WTC11 (cell line): ENCODE data around the gene MYO5B. TPM values are rescaled to one million over a fixed set of nuclear protein-coding genes. Genes with fewer than 3 reads are reported as not detected.

ENCODE experiments used
- ATAC-seq: fragments of 200-7000 bp; cut with Tn5 transposase; 2 replicates; pipeline ENCODE4 v1.10.0; 2021; ENCODE audit warnings: mild to moderate bottlenecking, moderate library complexity
- CTCF ChIA-PET: fragments of 300-600 bp; sonication (Branson Sonifier 250); formaldehyde crosslinking; loops from one replicate; lab custom pipeline; 2021; ENCODE audit warnings: antibody characterized with exemption; lab: Charles Lee
- POLR2A ChIA-PET: fragments of 350-600 bp; sonication (Branson Sonifier 250); formaldehyde crosslinking; loops from one replicate; lab custom pipeline; 2021; ENCODE audit warnings: antibody characterized with exemption; lab: Charles Lee
- DNase-seq: peaks from one replicate; pipeline ENCODE4 v3.0.0; 2021; ENCODE audit warnings: low spot score
- H3K27ac Mint-ChIP-seq: 2 replicates; pipeline ENCODE4 v1.8.0; 2021; ENCODE audit warnings: mixed read lengths
- H3K27me3 Mint-ChIP-seq: 2 replicates; pipeline ENCODE4 v1.8.0; 2021; ENCODE audit warnings: low read depth, mild to moderate bottlenecking, moderate library complexity, mixed read lengths
- H3K36me3 Mint-ChIP-seq: 2 replicates; pipeline ENCODE4 v1.8.0; 2021; ENCODE audit warnings: mixed read lengths
- H3K4me1 Mint-ChIP-seq: 2 replicates; pipeline ENCODE4 v1.8.0; 2022; ENCODE audit warnings: mixed read lengths
- H3K4me3 Mint-ChIP-seq: 2 replicates; pipeline ENCODE4 v1.8.0; 2021; ENCODE audit warnings: mild to moderate bottlenecking, moderate library complexity, mixed read lengths
- H3K9me3 Mint-ChIP-seq: 2 replicates; pipeline ENCODE4 v1.8.0; 2021; ENCODE audit warnings: mixed read lengths
- ATF3 ChIP-seq: sonication (generic); formaldehyde crosslinking; conservative IDR thresholded peaks from 2 replicates; pipeline ENCODE4 v1.8.1; 2022; ENCODE audit warnings: mild to moderate bottlenecking, missing genetic modification reagents
- ATF6 ChIP-seq: sonication (generic); formaldehyde crosslinking; IDR thresholded peaks from 2 replicates; pipeline ENCODE4 v1.8.1; 2023; ENCODE audit warnings: mild to moderate bottlenecking, missing genetic modification reagents
- ETV6 ChIP-seq: sonication (generic); formaldehyde crosslinking; IDR thresholded peaks from 2 replicates; pipeline ENCODE4 v1.8.1; 2022; ENCODE audit warnings: mild to moderate bottlenecking, missing genetic modification reagents
- FOXK1 ChIP-seq: sonication (generic); formaldehyde crosslinking; IDR thresholded peaks from 2 replicates; pipeline ENCODE4 v1.8.0; 2022; ENCODE audit warnings: mild to moderate bottlenecking, moderate library complexity, missing genetic modification reagents
- GABPB1 ChIP-seq: sonication (generic); formaldehyde crosslinking; IDR thresholded peaks from 2 replicates; pipeline ENCODE4 v1.8.1; 2023; ENCODE audit warnings: mild to moderate bottlenecking, missing genetic modification reagents
- IRF1 ChIP-seq: sonication (generic); formaldehyde crosslinking; IDR thresholded peaks from 2 replicates; pipeline ENCODE4 v1.8.0; 2023; ENCODE audit warnings: missing genetic modification reagents
- IRF2 ChIP-seq: sonication (generic); formaldehyde crosslinking; IDR thresholded peaks from 2 replicates; pipeline ENCODE4 v1.8.0; 2022; ENCODE audit warnings: low read depth, missing genetic modification reagents, borderline replicate concordance
- MXD4 ChIP-seq: fragments of 250-450 bp; sonication (Bioruptor Pico); IDR thresholded peaks from 2 replicates; pipeline ENCODE4 v1.8.0; 2021; ENCODE audit warnings: mild to moderate bottlenecking, moderate library complexity, borderline replicate concordance
- NFATC4 ChIP-seq: fragments of 250-450 bp; sonication (Bioruptor Pico); IDR thresholded peaks from 2 replicates; pipeline ENCODE4 v1.9.0; 2021; ENCODE audit warnings: mild to moderate bottlenecking
- NR3C1 ChIP-seq: sonication (generic); formaldehyde crosslinking; conservative IDR thresholded peaks from 2 replicates; pipeline ENCODE4 v1.8.1; 2023; ENCODE audit warnings: low read depth, mild to moderate bottlenecking, missing genetic modification reagents
- PRRX2 ChIP-seq: fragments of 250-450 bp; sonication (Bioruptor Pico); IDR thresholded peaks from 2 replicates; pipeline ENCODE4 v1.8.0; 2021; ENCODE audit warnings: mild to moderate bottlenecking
- SMAD3 ChIP-seq: sonication (generic); formaldehyde crosslinking; IDR thresholded peaks from 2 replicates; pipeline ENCODE4 v1.8.0; 2022; ENCODE audit warnings: missing genetic modification reagents, mild to moderate bottlenecking, borderline replicate concordance
- SMAD4 ChIP-seq: sonication (generic); formaldehyde crosslinking; IDR thresholded peaks from 2 replicates; pipeline ENCODE4 v1.8.0; 2022; ENCODE audit warnings: mild to moderate bottlenecking, missing genetic modification reagents
- TCF7 ChIP-seq: sonication (generic); formaldehyde crosslinking; IDR thresholded peaks from 2 replicates; pipeline ENCODE4 v1.8.0; 2022; ENCODE audit warnings: mild to moderate bottlenecking, low read depth, missing genetic modification reagents, moderate library complexity
- ZBTB21 ChIP-seq: sonication (generic); formaldehyde crosslinking; IDR thresholded peaks from 2 replicates; pipeline ENCODE4 v1.8.1; 2023; ENCODE audit warnings: mild to moderate bottlenecking, missing genetic modification reagents, borderline replicate concordance
- total RNA-seq: library from RNA; stranded (reverse); gene quantifications from 3 replicates; pipeline ENCODE4 v1.2.3, GENCODE V29; 2021
- TF ChIP-seq, protein P1 (sequence below): sonication (generic); formaldehyde crosslinking; IDR thresholded peaks from 2 replicates; pipeline ENCODE4 v1.8.1; 2023; ENCODE audit warnings: mild to moderate bottlenecking, missing genetic modification reagents, moderate library complexity
- TF ChIP-seq, protein P2 (sequence below): fragments of 250-450 bp; sonication (Bioruptor Pico); IDR thresholded peaks from 2 replicates; pipeline ENCODE4 v1.9.0; 2021; ENCODE audit warnings: mild to moderate bottlenecking
- TF ChIP-seq, protein P3 (sequence below): sonication (generic); formaldehyde crosslinking; IDR thresholded peaks from 2 replicates; pipeline ENCODE4 v1.8.0; 2022; ENCODE audit warnings: mild to moderate bottlenecking, missing genetic modification reagents
- TF ChIP-seq, protein P4 (sequence below): fragments of 250-450 bp; sonication (Bioruptor Pico); IDR thresholded peaks from 2 replicates; pipeline ENCODE4 v1.9.0; 2021; ENCODE audit warnings: mild to moderate bottlenecking
- TF ChIP-seq, protein P5 (sequence below): sonication (generic); formaldehyde crosslinking; IDR thresholded peaks from 2 replicates; pipeline ENCODE4 v1.8.0; 2023; ENCODE audit warnings: mild to moderate bottlenecking, missing genetic modification reagents

MYO5B gene
- total RNA-seq, 1 experiment from 2014 or later, result 8.7 TPM

GRCh38 chr18:50038448-50038847 lies 156.5 kb downstream of the MYO5B start:
- Mint-ChIP-seq H3K27ac (no peak overlapping the region), H3K4me3 (no peak overlapping the region)

More at GRCh38 chr18:50038448-50038847, 156.5 kb downstream of the MYO5B start:
- no peak for DNase-seq
- ATAC-seq, result no peak
- Mint-ChIP-seq H3K4me1 (peaks cover 7% of the 10 kb centered on the region), H3K9me3 (no peaks in the 10 kb centered on the region), H3K27me3 (no peaks in the 10 kb centered on the region), H3K36me3 (no peaks in the 10 kb centered on the region)
- TF ChIP-seq IRF2 (CRISPR knock-in tag), result no peak
- no peak for TF ChIP-seq MXD4 (CRISPR knock-in tag)
- TF ChIP-seq, protein P1, sequence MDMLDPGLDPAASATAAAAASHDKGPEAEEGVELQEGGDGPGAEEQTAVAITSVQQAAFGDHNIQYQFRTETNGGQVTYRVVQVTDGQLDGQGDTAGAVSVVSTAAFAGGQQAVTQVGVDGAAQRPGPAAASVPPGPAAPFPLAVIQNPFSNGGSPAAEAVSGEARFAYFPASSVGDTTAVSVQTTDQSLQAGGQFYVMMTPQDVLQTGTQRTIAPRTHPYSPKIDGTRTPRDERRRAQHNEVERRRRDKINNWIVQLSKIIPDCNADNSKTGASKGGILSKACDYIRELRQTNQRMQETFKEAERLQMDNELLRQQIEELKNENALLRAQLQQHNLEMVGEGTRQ, result no peak
- TF ChIP-seq, protein P2, sequence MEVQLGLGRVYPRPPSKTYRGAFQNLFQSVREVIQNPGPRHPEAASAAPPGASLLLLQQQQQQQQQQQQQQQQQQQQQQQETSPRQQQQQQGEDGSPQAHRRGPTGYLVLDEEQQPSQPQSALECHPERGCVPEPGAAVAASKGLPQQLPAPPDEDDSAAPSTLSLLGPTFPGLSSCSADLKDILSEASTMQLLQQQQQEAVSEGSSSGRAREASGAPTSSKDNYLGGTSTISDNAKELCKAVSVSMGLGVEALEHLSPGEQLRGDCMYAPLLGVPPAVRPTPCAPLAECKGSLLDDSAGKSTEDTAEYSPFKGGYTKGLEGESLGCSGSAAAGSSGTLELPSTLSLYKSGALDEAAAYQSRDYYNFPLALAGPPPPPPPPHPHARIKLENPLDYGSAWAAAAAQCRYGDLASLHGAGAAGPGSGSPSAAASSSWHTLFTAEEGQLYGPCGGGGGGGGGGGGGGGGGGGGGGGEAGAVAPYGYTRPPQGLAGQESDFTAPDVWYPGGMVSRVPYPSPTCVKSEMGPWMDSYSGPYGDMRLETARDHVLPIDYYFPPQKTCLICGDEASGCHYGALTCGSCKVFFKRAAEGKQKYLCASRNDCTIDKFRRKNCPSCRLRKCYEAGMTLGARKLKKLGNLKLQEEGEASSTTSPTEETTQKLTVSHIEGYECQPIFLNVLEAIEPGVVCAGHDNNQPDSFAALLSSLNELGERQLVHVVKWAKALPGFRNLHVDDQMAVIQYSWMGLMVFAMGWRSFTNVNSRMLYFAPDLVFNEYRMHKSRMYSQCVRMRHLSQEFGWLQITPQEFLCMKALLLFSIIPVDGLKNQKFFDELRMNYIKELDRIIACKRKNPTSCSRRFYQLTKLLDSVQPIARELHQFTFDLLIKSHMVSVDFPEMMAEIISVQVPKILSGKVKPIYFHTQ (CRISPR knock-in tag), result no peak
- TF ChIP-seq, protein P3, sequence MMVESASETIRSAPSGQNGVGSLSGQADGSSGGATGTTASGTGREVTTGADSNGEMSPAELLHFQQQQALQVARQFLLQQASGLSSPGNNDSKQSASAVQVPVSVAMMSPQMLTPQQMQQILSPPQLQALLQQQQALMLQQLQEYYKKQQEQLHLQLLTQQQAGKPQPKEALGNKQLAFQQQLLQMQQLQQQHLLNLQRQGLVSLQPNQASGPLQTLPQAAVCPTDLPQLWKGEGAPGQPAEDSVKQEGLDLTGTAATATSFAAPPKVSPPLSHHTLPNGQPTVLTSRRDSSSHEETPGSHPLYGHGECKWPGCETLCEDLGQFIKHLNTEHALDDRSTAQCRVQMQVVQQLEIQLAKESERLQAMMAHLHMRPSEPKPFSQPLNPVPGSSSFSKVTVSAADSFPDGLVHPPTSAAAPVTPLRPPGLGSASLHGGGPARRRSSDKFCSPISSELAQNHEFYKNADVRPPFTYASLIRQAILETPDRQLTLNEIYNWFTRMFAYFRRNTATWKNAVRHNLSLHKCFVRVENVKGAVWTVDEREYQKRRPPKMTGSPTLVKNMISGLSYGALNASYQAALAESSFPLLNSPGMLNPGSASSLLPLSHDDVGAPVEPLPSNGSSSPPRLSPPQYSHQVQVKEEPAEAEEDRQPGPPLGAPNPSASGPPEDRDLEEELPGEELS (CRISPR knock-in tag), result no peak
- no peak for TF ChIP-seq ATF3 (CRISPR knock-in tag)
- TF ChIP-seq, protein P4, sequence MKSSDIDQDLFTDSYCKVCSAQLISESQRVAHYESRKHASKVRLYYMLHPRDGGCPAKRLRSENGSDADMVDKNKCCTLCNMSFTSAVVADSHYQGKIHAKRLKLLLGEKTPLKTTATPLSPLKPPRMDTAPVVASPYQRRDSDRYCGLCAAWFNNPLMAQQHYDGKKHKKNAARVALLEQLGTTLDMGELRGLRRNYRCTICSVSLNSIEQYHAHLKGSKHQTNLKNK (CRISPR knock-in tag), result no peak
- TF ChIP-seq IRF1, result no peak
- no peak for TF ChIP-seq TCF7
- TF ChIP-seq GABPB1 (CRISPR knock-in tag), result no peak
- no peak for TF ChIP-seq NFATC4
- no peak for TF ChIP-seq ZBTB21 (CRISPR knock-in tag)
- TF ChIP-seq, protein P5, sequence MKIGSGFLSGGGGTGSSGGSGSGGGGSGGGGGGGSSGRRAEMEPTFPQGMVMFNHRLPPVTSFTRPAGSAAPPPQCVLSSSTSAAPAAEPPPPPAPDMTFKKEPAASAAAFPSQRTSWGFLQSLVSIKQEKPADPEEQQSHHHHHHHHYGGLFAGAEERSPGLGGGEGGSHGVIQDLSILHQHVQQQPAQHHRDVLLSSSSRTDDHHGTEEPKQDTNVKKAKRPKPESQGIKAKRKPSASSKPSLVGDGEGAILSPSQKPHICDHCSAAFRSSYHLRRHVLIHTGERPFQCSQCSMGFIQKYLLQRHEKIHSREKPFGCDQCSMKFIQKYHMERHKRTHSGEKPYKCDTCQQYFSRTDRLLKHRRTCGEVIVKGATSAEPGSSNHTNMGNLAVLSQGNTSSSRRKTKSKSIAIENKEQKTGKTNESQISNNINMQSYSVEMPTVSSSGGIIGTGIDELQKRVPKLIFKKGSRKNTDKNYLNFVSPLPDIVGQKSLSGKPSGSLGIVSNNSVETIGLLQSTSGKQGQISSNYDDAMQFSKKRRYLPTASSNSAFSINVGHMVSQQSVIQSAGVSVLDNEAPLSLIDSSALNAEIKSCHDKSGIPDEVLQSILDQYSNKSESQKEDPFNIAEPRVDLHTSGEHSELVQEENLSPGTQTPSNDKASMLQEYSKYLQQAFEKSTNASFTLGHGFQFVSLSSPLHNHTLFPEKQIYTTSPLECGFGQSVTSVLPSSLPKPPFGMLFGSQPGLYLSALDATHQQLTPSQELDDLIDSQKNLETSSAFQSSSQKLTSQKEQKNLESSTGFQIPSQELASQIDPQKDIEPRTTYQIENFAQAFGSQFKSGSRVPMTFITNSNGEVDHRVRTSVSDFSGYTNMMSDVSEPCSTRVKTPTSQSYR, result no peak
- TF ChIP-seq PRRX2, result no peak
- no peak for TF ChIP-seq FOXK1 (CRISPR knock-in tag)
- TF ChIP-seq SMAD3 (CRISPR knock-in tag), result no peak
- no peak for TF ChIP-seq NR3C1 (CRISPR knock-in tag)
- TF ChIP-seq ATF6, result no peak
- TF ChIP-seq SMAD4 (CRISPR knock-in tag), result no peak
- TF ChIP-seq ETV6 (CRISPR knock-in tag), result no peak
- CTCF ChIA-PET, result no interaction called here
- POLR2A ChIA-PET, result no interaction called here
